Lower leg skin (tissue), 4 donors: ENCODE measurements around the gene SRPK1. TPM values are rescaled to one million over a fixed set of nuclear protein-coding genes. Genes with fewer than 3 reads are reported as not detected.

Experiments
- DNase-seq, 2 donors: peaks; one replicate each; pipeline ENCODE4 v3.0.0-alpha.2; 2019; ENCODE audit warnings: low spot score in 2 of 2
- H3K4me3 ChIP-seq: fragments of 200-600 bp; sonication (generic); 2 replicates; pipeline ENCODE4 v1.5.1; 2017; ENCODE audit warnings: mild to moderate bottlenecking, low read depth; ENCODE audit not compliant: poor library complexity, severe bottlenecking
- CTCF ChIP-seq, 3 donors: fragments of 450-650 bp; IDR thresholded peaks; one replicate each; pipeline ENCODE4 v1.5.1; 2016; ENCODE audit warnings: antibody characterized with exemption in 3 of 3, mild to moderate bottlenecking in 3 of 3, moderate library complexity in 2 of 3
- POLR2A ChIP-seq, 2 donors: fragments of 450-650 bp; IDR thresholded peaks; one replicate each; pipeline ENCODE4 v1.6.1; 2016 to 2017; ENCODE audit warnings: antibody characterized with exemption in 2 of 2, mild to moderate bottlenecking in 1 of 2, moderate library complexity in 1 of 2
- WGBS, 2 donors: methylation state at CpG; one replicate each; pipeline ENCODE4 v1.1.5; 2018; 5-methylcytosine and 5-hydroxymethylcytosine counted together
- intact Hi-C: fragments of 100-400 bp; cut with DNase I; formaldehyde crosslinking; loops from one replicate; pipeline ENCODE4 v1.15.0; 2023; ENCODE audit warnings: low total_unique reads
- total RNA-seq, 4 donors: library from RNA; depleted of rRNA; stranded (reverse); fragments of >200 nt; gene quantifications; one replicate each; pipeline ENCODE4 v1.1.0, GENCODE V29; 2016

The SRPK1 gene
- total RNA-seq, 4 donors from 2014 or later = 98.3 to 145 (median 111) TPM

- DNase-seq = no peak
- 92 to 97% methylated on average over 2 of the region's 2 CpGs for WGBS, 2 donors
- no peak overlapping the region for H3K4me3 ChIP-seq
- intact Hi-C loops = no loop called here
- TF ChIP-seq POLR2A (IDR thresholded peaks at IDR 0.05) = no peak
- no peak for TF ChIP-seq CTCF (IDR thresholded peaks at IDR 0.05)
Measured at GRCh38 chr6:35898003-35898402, 22.9 kb downstream of the SRPK1 start.

- intact Hi-C loops = no loop called here
- DNase-seq = no peak
- WGBS, 2 donors = 92 to 98% methylated on average over 4 of the region's 4 CpGs
- H3K4me3 ChIP-seq = no peak overlapping the region
- no peak for TF ChIP-seq CTCF (IDR thresholded peaks at IDR 0.05)
- TF ChIP-seq POLR2A (IDR thresholded peaks at IDR 0.05) = no peak
Measured at GRCh38 chr6:35897486-35897885, 23.4 kb downstream of the SRPK1 start.

DNA sequence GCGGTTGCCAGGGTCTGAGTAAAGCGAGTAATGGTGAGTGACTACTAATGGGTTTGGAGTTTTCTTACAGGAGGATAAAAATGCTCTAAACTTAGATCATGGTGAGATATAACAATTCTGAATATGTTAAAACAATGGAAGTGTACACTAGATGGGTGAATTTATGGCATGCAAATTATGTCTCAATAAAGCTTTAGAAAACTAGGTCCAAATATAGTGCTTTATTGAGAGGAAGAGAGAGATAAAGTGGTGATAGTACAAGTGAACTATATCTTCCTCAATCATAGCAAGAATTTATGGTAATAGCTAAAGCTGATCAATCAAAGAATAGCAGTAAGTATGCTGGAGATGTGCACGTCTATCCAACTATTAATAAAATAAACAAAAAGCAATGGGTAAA lies 23.9 kb downstream of the SRPK1 start:
- no peak overlapping the region for H3K4me3 ChIP-seq
- TF ChIP-seq POLR2A (IDR thresholded peaks at IDR 0.05) = no peak
- TF ChIP-seq CTCF (IDR thresholded peaks at IDR 0.05) = no peak
- DNase-seq = no peak
- 97 to 98% methylated on average over 3 of the region's 3 CpGs for WGBS, 2 donors
- intact Hi-C loops = no loop called here

DNA sequence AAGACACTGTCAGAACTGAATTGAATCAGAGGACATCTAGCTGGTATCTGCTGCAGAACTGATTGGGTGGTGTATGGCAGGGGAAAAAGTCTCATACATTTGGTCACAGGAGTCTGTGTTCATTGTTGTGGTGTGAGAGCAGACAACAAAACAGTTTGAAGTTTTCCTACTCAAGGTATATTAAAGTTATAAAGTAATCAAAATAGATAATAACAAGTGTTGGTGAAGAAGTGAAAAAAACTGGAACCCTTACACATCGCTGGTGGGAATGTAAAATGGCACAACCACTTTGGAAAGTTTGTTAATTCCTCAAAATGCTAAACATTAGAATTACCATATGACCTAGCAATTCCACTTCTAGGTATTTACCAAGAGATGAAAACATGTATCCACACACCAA lies 24.7 kb downstream of the SRPK1 start:
- 93 to 95% methylated on average over 1 of the region's 1 CpG for whole genome bisulfite sequencing, 2 donors
- TF ChIP-seq CTCF (IDR thresholded peaks at IDR 0.05) (no peak), POLR2A (IDR thresholded peaks at IDR 0.05) (no peak)
- intact Hi-C loops = no loop called here
- no peak for DNase-seq
- H3K4me3 ChIP-seq = no peak overlapping the region

DNA sequence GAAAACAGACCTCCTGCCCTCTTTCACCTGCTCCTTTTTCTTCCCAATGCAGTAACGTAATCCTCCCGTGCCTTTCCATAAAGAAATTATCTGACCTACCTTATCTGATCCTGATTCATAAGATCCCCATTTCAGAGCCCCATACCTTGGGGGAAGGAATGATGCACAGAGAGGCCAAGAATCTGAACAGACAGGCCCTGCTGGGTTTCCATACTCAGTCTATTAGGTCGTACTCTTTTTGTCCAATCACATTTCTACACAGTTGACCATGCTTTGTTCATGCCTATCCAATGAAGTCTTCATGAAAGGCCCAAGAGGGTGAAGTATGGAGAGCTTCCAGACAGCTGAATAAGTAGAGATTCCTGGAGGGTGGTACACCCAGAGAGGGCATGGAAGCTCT lies 25.3 kb downstream of the SRPK1 start:
- H3K4me3 ChIP-seq = no peak overlapping the region
- no peak for DNase-seq
- 62 to 69% methylated on average over 3 of the region's 3 CpGs for WGBS, 2 donors
- intact Hi-C loops = no loop called here
- TF ChIP-seq POLR2A (IDR thresholded peaks at IDR 0.05) = no peak
- TF ChIP-seq CTCF (IDR thresholded peaks at IDR 0.05) = no peak

- DNase-seq = no peak
- no peak overlapping the region for H3K4me3 ChIP-seq
- 89 to 92% methylated on average over 2 of the region's 2 CpGs for WGBS, 2 donors
- intact Hi-C loops = no loop called here
- TF ChIP-seq CTCF (IDR thresholded peaks at IDR 0.05) (no peak), POLR2A (IDR thresholded peaks at IDR 0.05) (no peak)
Measured at GRCh38 chr6:35894776-35895175, 26.1 kb downstream of the SRPK1 start.
